ENCODE results near the gene KRT17.
"Not testable (repeated sequence)": the region's sequence is repeated elsewhere in the genome, so short reads cannot be mapped to it uniquely, and the experiment has no call there.

KRT17 gene

GRCh38 chr17:41621916-41622315 lies 2.5 kb downstream of the KRT17 start:
- FAIRE-seq (no peak), DNase-seq (ENCODE audit: low spot score) (no peak)

- DNase-seq (ENCODE audit: low spot score); FAIRE-seq: not testable (repeated sequence)
Observed at GRCh38 chr17:41621435-41621817, 2.9 kb downstream of the KRT17 start.

- FAIRE-seq: no peak
- no peak for DNase-seq (ENCODE audit: low spot score)
Observed at GRCh38 chr17:41620583-41621434, 3.6 kb downstream of the KRT17 start.

GRCh38 chr17:41619927-41620582 lies 4.3 kb downstream of the KRT17 start:
- not testable (repeated sequence) for DNase-seq (ENCODE audit: low spot score); FAIRE-seq

GRCh38 chr17:41619036-41619926 lies 5.1 kb downstream of the KRT17 start:
- FAIRE-seq: peak; percentile 66

GRCh38 chr17:41618341-41619035 lies 5.9 kb downstream of the KRT17 start:
- FAIRE-seq (no peak), DNase-seq (ENCODE audit: low spot score) (no peak)

More at GRCh38 chr17:41619036-41619926, 5.1 kb downstream of the KRT17 start:
- peak; percentile 46 for DNase-seq (ENCODE audit: low spot score)

GRCh38 chr17:41617698-41618097 lies 6.7 kb downstream of the KRT17 start:
- DNase-seq (ENCODE audit: low spot score): no peak
- FAIRE-seq: no peak

GRCh38 chr17:41617136-41617535 lies 7.2 kb downstream of the KRT17 start:
- DNase-seq (ENCODE audit: low spot score) (no peak), FAIRE-seq (no peak)

GRCh38 chr17:41616486-41616885 lies 7.9 kb downstream of the KRT17 start:
- DNase-seq (ENCODE audit: low spot score); FAIRE-seq: not testable (repeated sequence)

- FAIRE-seq (peak; percentile 56), DNase-seq (ENCODE audit: low spot score) (peak; percentile 49)
Observed at GRCh38 chr17:41615454-41615853, 8.9 kb downstream of the KRT17 start.

- DNase-seq (ENCODE audit: low spot score); FAIRE-seq: not testable (repeated sequence)
Observed at GRCh38 chr17:41614767-41615166, 9.6 kb downstream of the KRT17 start.

- no peak for FAIRE-seq
- no peak for DNase-seq (ENCODE audit: low spot score)
Observed at GRCh38 chr17:41614098-41614497, 10.3 kb downstream of the KRT17 start.

- FAIRE-seq (peak; percentile 5), DNase-seq (ENCODE audit: low spot score) (no peak)
Observed at GRCh38 chr17:41613277-41614082, 10.9 kb downstream of the KRT17 start.

GRCh38 chr17:41612376-41613160 lies 11.8 kb downstream of the KRT17 start, which contains the start of gene KRT16:
KRT16 (minus strand) TSS chr17:41612767; CDS start chr17:41612688, 79 bp downstream.
- FAIRE-seq: not testable (repeated sequence)
- peak; percentile 76 for DNase-seq (ENCODE audit: low spot score)

- no peak for DNase-seq (ENCODE audit: low spot score)
- no peak for FAIRE-seq
Observed at GRCh38 chr17:41610965-41611640, 13.3 kb downstream of the KRT17 start.

GRCh38 chr17:41610061-41610517 lies 14.3 kb downstream of the KRT17 start:
- DNase-seq (ENCODE audit: low spot score): not testable (repeated sequence)

GRCh38 chr17:41606930-41607329 lies 17.4 kb downstream of the KRT17 start:
- not testable (repeated sequence) for FAIRE-seq

More at GRCh38 chr17:41610061-41610517, 14.3 kb downstream of the KRT17 start:
- FAIRE-seq: not testable (repeated sequence)

GRCh38 chr17:41602524-41602923 lies 21.9 kb downstream of the KRT17 start:
- no peak for DNase-seq (ENCODE audit: low spot score)
- no peak for FAIRE-seq

More at GRCh38 chr17:41606930-41607329, 17.4 kb downstream of the KRT17 start:
- not testable (repeated sequence) for DNase-seq (ENCODE audit: low spot score)

All from urothelium cell line (cell line).